GM12874 (cell line): Measurements from ENCODE around the gene ITGB3.

Source experiments
- TF ChIP-seq, protein P1 (sequence below): IDR thresholded peaks from 2 replicates; pipeline ENCODE4 v1.5.1; 2011; ENCODE audit warnings: low read depth, mild to moderate bottlenecking, control low read depth, low read length, moderate library complexity; ENCODE audit not compliant: insufficient read depth

Gene ITGB3

DNA sequence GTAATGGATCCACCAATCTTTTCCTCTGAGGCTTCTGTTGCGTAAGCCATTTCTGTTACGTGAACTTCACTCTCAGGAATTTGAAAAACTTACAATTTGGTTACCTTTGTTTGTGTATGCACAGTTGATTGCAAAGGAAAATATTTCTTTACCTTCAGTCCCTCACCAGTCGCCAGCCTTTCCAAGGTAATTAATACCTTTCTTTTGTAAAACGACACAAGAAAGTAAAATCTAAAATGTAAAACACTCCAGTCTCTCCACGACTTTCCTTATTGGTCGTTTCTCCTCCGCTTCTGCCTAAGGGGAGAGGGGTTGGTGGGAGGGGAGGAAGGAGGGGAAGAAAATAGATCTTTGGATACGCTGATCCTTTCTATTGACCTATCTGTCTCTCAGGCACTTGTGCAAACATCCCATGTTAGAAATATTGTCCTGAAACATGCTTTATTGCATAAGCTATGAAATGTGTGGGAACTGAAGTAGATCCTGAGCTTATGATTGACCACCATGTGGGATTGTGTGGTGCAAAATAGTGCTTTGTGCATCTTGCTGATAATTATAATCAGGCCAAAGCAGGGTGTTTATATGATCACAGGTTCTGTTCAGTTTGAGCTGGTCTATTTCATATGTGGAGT, 37.7 kb downstream of the ITGB3 start:
- TF ChIP-seq, protein P1, sequence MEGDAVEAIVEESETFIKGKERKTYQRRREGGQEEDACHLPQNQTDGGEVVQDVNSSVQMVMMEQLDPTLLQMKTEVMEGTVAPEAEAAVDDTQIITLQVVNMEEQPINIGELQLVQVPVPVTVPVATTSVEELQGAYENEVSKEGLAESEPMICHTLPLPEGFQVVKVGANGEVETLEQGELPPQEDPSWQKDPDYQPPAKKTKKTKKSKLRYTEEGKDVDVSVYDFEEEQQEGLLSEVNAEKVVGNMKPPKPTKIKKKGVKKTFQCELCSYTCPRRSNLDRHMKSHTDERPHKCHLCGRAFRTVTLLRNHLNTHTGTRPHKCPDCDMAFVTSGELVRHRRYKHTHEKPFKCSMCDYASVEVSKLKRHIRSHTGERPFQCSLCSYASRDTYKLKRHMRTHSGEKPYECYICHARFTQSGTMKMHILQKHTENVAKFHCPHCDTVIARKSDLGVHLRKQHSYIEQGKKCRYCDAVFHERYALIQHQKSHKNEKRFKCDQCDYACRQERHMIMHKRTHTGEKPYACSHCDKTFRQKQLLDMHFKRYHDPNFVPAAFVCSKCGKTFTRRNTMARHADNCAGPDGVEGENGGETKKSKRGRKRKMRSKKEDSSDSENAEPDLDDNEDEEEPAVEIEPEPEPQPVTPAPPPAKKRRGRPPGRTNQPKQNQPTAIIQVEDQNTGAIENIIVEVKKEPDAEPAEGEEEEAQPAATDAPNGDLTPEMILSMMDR, result no peak

- TF ChIP-seq, protein P1, result no peak
Observed at GRCh38 chr17:47292206-47292605, 38.6 kb downstream of the ITGB3 start.

- TF ChIP-seq, protein P1, result no peak
Observed at GRCh38 chr17:47295037-47295873, 41.6 kb downstream of the ITGB3 start.

DNA sequence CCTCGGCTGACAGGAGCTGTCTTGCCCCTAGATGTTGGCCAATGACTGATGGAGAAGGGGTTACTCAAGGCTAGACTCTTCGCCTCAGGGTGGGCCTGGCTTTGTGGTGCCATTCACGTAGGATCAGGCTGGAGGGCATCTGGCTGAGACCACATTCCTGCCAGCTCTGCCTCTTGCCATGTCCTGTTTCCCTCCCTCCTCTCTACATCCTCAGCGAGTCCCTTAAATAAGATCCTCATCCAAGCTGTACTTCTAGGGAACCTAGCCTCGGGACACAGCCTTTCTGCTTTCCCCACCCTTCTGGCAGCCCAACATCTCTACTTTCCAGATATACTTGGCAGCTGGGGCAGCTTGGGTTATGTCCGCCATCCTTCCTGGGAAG, 42.2 kb downstream of the ITGB3 start:
- TF ChIP-seq, protein P1, result no peak

GRCh38 chr17:47297661-47298400, 44.2 kb downstream of the ITGB3 start:
- TF ChIP-seq, protein P1, result no peak

GRCh38 chr17:47298712-47299111, 45.1 kb downstream of the ITGB3 start:
- TF ChIP-seq, protein P1, result no peak

DNA sequence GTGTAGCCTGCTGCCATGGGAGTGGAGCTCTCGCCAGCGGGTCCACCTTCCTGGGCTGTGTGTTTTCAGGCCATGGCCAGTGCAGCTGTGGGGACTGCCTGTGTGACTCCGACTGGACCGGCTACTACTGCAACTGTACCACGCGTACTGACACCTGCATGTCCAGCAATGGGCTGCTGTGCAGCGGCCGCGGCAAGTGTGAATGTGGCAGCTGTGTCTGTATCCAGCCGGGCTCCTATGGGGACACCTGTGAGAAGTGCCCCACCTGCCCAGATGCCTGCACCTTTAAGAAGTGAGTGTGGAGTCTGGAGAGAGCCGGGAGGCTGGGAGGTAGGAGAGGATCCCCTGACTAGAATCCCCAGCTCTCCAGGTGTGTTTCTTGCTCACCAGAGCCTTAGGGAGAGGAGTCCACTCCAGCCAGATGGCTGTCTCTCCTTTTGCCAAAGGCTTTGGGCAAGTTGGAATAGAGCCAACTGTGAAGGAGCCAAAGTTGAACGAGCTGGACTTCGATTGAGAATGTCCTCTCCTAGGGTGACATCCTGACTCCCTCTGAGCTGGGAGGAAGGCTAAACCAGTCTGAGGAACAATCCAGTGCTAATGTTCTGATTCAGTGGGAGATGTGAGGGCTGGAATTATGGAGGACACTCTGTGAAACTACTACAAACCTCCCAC, 45.7 kb downstream of the ITGB3 start:
- TF ChIP-seq, protein P1, result no peak
